ENCODE data around the gene PIAS4.

DNA sequence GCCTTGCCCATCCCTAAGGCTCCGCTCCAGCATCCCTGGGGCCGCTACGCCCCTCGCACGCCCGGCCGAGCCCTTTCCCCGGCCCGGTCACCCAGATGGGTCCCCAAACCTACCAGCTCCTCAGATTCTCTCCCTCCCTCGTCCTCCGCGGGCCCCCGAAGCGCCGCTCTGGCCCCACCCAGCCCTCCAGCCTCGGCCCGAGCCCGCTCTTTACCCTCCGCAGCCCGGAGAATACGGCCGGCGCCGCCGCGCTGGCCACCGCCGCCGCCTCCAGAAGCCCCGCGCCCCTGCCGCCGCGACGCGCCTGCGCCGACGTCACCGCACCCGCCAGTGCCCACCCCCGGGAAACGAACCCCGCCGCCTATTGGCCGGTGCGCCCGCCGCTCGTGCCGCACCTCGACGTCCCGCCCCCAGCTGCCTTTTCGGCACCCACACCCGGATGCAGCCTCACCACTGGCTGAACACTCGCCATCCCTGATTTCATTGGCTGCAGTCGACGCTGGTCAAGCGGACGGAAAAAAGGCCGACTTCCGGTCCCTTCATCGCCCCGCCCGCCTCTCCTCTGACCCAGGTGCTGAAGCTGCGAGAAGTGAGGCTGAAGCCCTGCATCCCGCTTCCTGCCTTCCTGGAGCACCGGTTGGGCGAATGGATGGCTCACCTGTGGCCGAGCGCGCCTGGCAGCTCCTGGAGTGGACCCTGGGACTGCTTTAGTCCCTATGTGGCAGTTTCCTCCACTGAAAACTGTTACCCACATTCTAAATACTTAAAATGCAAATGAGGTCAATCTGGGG, 36.5 kb upstream of the PIAS4 start, which contains the start of gene DAPK3:
- TF ChIP-seq, protein P1, sequence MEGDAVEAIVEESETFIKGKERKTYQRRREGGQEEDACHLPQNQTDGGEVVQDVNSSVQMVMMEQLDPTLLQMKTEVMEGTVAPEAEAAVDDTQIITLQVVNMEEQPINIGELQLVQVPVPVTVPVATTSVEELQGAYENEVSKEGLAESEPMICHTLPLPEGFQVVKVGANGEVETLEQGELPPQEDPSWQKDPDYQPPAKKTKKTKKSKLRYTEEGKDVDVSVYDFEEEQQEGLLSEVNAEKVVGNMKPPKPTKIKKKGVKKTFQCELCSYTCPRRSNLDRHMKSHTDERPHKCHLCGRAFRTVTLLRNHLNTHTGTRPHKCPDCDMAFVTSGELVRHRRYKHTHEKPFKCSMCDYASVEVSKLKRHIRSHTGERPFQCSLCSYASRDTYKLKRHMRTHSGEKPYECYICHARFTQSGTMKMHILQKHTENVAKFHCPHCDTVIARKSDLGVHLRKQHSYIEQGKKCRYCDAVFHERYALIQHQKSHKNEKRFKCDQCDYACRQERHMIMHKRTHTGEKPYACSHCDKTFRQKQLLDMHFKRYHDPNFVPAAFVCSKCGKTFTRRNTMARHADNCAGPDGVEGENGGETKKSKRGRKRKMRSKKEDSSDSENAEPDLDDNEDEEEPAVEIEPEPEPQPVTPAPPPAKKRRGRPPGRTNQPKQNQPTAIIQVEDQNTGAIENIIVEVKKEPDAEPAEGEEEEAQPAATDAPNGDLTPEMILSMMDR (IDR thresholded peaks at IDR 0.05; ENCODE audit: insufficient read depth, low read length, poor library complexity, severe bottlenecking): no peak
- no peak for TF ChIP-seq EZH2phosphoT487 (conservative IDR thresholded peaks at IDR 0.05; ENCODE audit: low read length)

All from SU-DHL-6 (cell line).